ENCODE results near the gene VTI1A.

Gene VTI1A

DNA sequence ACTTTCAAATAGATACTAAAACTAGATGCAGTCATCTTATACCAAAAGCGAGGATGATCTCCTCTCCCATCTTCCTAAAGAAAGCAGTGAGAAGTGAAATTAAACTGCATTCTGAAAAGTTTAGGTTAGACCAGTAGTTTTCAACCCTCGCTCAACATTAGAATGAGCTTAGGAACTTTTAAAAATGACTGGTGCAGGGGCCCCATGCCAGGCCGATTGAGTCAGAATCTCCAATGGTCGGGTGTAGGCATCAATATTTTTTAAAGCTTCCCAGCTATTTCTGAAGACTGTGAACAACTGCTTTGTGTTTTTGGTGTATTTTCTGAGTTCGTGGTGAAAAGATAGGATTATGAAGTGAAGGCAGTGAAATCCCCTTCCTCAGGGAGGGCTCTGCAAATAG is 146.0 kb downstream of the VTI1A start:
- Histone ChIP-seq H3K36me3 (ENCODE audit: insufficient read depth, low read length) (no peaks in the 10 kb centered on the region), H3K27me3 (ENCODE audit: insufficient read depth, low read length) (no peaks in the 10 kb centered on the region), H2AFZ (ENCODE audit: low read depth, low read length) (no peak overlapping the region), H3K9me3 (ENCODE audit: low read length) (no peaks in the 10 kb centered on the region), H3K4me1 (ENCODE audit: insufficient read depth, low read length) (peaks cover 4% of the 10 kb centered on the region), H3K4me3 (ENCODE audit: low read length) (no peak overlapping the region)

DNA sequence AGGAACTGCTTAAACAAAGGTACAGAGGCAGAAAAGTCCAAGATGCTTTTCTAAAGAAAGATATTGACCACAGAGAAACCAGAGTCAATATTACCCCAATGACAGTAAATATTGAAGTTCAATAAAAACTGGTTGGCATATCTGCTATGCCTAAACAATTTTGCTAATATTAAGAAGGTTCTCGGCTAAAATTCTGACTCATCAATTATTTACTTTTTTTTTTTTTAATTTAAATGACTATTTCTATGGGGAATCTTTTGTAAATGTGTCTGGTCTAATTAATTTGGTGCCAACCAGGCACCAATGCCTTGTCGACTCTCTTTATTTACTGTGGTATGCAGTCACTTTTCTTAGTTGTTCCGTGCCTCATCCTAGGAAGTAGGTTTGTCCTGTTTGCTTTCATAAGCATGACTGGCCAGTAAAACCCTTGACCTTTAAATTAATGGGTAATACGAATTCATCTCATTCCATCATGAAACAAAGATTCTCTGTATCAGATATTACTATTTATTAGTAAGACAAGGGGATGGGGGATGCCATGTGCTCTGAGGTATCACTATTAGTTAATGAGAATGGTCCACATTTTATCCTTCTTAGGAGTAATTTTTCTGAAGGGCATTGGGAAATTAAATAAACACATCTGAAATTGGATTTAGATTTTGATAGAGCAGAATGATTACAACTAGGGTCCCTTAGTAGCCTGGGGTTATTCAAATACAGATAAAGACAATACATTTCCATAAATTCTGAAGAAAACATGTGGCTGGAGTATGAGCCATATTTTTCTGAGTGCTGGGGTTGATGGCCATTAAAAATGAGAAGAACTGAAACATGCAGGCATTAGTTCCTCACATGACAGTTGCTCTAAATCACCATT is 154.4 kb downstream of the VTI1A start:
- H3K9me3 ChIP-seq (ENCODE audit: low read length) = no peaks in the 10 kb centered on the region
- no peaks in the 10 kb centered on the region for H3K36me3 ChIP-seq (ENCODE audit: insufficient read depth, low read length)
- no peaks in the 10 kb centered on the region for H3K4me1 ChIP-seq (ENCODE audit: insufficient read depth, low read length)
- H3K4me3 ChIP-seq (ENCODE audit: low read length) = no peak overlapping the region
- no peak overlapping the region for H2AFZ ChIP-seq (ENCODE audit: low read depth, low read length)
- H3K27me3 ChIP-seq (ENCODE audit: insufficient read depth, low read length) = no peaks in the 10 kb centered on the region

- Histone ChIP-seq H3K9me3 (ENCODE audit: low read length) (no peaks in the 10 kb centered on the region), H3K4me3 (ENCODE audit: low read length) (no peak overlapping the region), H3K4me1 (ENCODE audit: insufficient read depth, low read length) (no peaks in the 10 kb centered on the region), H3K36me3 (ENCODE audit: insufficient read depth, low read length) (no peaks in the 10 kb centered on the region), H2AFZ (ENCODE audit: low read depth, low read length) (no peak overlapping the region), H3K27me3 (ENCODE audit: insufficient read depth, low read length) (no peaks in the 10 kb centered on the region)
Measured at GRCh38 chr10:112603062-112603461, 156.0 kb downstream of the VTI1A start.

GRCh38 chr10:112605063-112605462 is 158.0 kb downstream of the VTI1A start:
- H3K27me3 ChIP-seq (ENCODE audit: insufficient read depth, low read length) = no peaks in the 10 kb centered on the region
- no peaks in the 10 kb centered on the region for H3K36me3 ChIP-seq (ENCODE audit: insufficient read depth, low read length)
- no peaks in the 10 kb centered on the region for H3K4me1 ChIP-seq (ENCODE audit: insufficient read depth, low read length)
- H3K4me3 ChIP-seq (ENCODE audit: low read length) = no peak overlapping the region
- H2AFZ ChIP-seq (ENCODE audit: low read depth, low read length) = no peak overlapping the region
- H3K9me3 ChIP-seq (ENCODE audit: low read length) = no peaks in the 10 kb centered on the region

DNA sequence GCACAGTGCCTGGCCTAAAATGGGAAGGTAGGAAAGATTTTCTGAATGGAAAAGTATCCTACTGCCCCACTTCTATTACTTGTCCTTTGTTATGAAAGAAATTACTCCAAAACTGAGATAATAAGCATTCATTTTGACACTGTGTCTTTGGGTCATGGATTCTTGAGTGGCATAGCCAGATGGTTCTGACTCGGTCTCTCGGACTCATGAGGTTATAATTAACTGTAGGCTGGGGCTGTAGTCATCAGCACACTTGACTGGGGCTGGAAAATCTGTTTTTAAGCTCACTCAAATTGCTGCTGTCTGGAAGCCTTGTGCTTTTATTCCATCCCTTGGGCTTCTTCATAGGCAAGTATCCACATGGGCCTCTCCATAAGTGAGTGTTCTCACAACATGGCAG is 160.5 kb downstream of the VTI1A start:
- Histone ChIP-seq H3K9me3 (ENCODE audit: low read length) (no peaks in the 10 kb centered on the region), H3K4me3 (ENCODE audit: low read length) (no peak overlapping the region), H2AFZ (ENCODE audit: low read depth, low read length) (no peak overlapping the region), H3K4me1 (ENCODE audit: insufficient read depth, low read length) (no peaks in the 10 kb centered on the region), H3K27me3 (ENCODE audit: insufficient read depth, low read length) (no peaks in the 10 kb centered on the region), H3K36me3 (ENCODE audit: insufficient read depth, low read length) (no peaks in the 10 kb centered on the region)

GRCh38 chr10:112613620-112614019 is 166.6 kb downstream of the VTI1A start:
- Histone ChIP-seq H3K36me3 (ENCODE audit: insufficient read depth, low read length) (no peaks in the 10 kb centered on the region), H2AFZ (ENCODE audit: low read depth, low read length) (no peak overlapping the region), H3K4me1 (ENCODE audit: insufficient read depth, low read length) (no peaks in the 10 kb centered on the region), H3K9me3 (ENCODE audit: low read length) (no peaks in the 10 kb centered on the region), H3K4me3 (ENCODE audit: low read length) (no peak overlapping the region), H3K27me3 (ENCODE audit: insufficient read depth, low read length) (no peaks in the 10 kb centered on the region)

DNA sequence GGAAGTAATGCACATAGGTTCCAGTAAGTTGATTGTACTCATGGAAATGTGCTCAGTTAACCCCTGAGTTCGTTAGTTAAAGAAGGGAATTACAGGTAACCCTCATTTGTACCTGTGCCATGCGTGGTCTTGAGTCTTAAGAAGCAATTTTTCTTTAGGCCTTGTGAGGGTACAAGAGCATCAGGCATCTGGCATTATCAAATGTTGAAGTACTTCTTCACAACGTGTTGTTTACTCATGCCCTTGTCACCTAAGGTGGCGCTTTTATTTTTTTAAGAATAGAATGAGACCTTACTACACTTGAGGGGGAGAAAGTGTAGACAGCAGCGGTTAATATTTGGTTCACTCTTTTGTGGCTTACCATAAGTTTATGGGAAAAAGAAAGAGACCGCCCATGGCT is 167.1 kb downstream of the VTI1A start:
- Histone ChIP-seq H3K27me3 (ENCODE audit: insufficient read depth, low read length) (no peaks in the 10 kb centered on the region), H3K36me3 (ENCODE audit: insufficient read depth, low read length) (no peaks in the 10 kb centered on the region), H3K9me3 (ENCODE audit: low read length) (no peaks in the 10 kb centered on the region), H3K4me3 (ENCODE audit: low read length) (no peak overlapping the region), H3K4me1 (ENCODE audit: insufficient read depth, low read length) (no peaks in the 10 kb centered on the region), H2AFZ (ENCODE audit: low read depth, low read length) (no peak overlapping the region)

DNA sequence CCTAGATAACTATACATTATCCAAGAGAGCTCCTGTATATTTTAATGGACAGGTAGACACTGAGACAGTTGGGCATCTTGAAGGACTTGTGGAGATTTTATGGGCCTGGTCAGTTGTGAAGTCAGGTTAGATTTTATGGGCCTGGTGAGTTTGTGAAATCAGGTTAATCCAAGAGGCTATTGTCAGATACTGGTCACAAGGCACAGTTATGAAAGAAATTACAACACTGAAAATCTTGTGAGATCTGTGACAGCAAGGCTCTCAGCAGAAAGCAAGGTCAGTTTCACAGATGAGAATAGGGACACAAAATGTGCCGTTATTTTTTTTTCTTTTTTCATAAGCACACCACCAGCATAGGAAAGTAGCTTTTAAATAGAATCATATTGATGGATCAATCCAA is 167.6 kb downstream of the VTI1A start:
- no peaks in the 10 kb centered on the region for H3K27me3 ChIP-seq (ENCODE audit: insufficient read depth, low read length)
- no peaks in the 10 kb centered on the region for H3K36me3 ChIP-seq (ENCODE audit: insufficient read depth, low read length)
- H3K9me3 ChIP-seq (ENCODE audit: low read length) = no peaks in the 10 kb centered on the region
- H3K4me3 ChIP-seq (ENCODE audit: low read length) = no peak overlapping the region
- no peak overlapping the region for H2AFZ ChIP-seq (ENCODE audit: low read depth, low read length)
- H3K4me1 ChIP-seq (ENCODE audit: insufficient read depth, low read length) = no peaks in the 10 kb centered on the region

- Histone ChIP-seq H3K4me3 (ENCODE audit: low read length) (no peak overlapping the region), H3K27me3 (ENCODE audit: insufficient read depth, low read length) (no peaks in the 10 kb centered on the region), H3K9me3 (ENCODE audit: low read length) (no peaks in the 10 kb centered on the region), H2AFZ (ENCODE audit: low read depth, low read length) (no peak overlapping the region), H3K36me3 (ENCODE audit: insufficient read depth, low read length) (no peaks in the 10 kb centered on the region), H3K4me1 (ENCODE audit: insufficient read depth, low read length) (no peaks in the 10 kb centered on the region)
Measured at GRCh38 chr10:112615269-112615668, 168.3 kb downstream of the VTI1A start.

- Histone ChIP-seq H3K36me3 (ENCODE audit: insufficient read depth, low read length) (no peaks in the 10 kb centered on the region), H3K4me1 (ENCODE audit: insufficient read depth, low read length) (no peaks in the 10 kb centered on the region), H3K9me3 (ENCODE audit: low read length) (peaks cover 2% of the 10 kb centered on the region), H2AFZ (ENCODE audit: low read depth, low read length) (no peak overlapping the region), H3K27me3 (ENCODE audit: insufficient read depth, low read length) (no peaks in the 10 kb centered on the region), H3K4me3 (ENCODE audit: low read length) (no peak overlapping the region)
Measured at GRCh38 chr10:112616647-112617046, 169.6 kb downstream of the VTI1A start.

- Histone ChIP-seq H3K36me3 (ENCODE audit: insufficient read depth, low read length) (no peaks in the 10 kb centered on the region), H3K9me3 (ENCODE audit: low read length) (peaks cover 2% of the 10 kb centered on the region), H3K4me1 (ENCODE audit: insufficient read depth, low read length) (peaks cover 5% of the 10 kb centered on the region), H3K4me3 (ENCODE audit: low read length) (no peak overlapping the region), H3K27me3 (ENCODE audit: insufficient read depth, low read length) (no peaks in the 10 kb centered on the region), H2AFZ (ENCODE audit: low read depth, low read length) (no peak overlapping the region)
Measured at GRCh38 chr10:112618814-112619213, 171.8 kb downstream of the VTI1A start.

DNA sequence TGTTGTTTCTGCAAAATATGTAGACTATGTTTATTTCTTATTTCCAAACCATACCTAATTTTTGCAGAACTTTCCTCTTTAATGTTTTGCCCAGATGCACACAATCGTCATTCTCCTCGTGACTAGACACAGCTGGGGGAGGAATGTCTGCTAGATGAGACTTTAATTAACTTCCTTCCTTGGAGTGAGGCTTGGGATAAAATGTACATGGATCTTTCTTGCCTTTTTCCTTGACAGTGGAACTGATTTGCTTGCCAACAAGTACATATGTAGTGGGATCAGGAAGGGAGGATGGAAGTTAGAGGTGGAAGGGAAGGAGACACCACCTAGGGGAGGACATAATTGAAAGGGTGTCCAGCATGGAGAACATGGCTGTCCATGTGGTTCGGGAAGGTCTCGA is 172.5 kb downstream of the VTI1A start:
- no peaks in the 10 kb centered on the region for H3K36me3 ChIP-seq (ENCODE audit: insufficient read depth, low read length)
- H3K9me3 ChIP-seq (ENCODE audit: low read length) = peaks cover 2% of the 10 kb centered on the region

DNA sequence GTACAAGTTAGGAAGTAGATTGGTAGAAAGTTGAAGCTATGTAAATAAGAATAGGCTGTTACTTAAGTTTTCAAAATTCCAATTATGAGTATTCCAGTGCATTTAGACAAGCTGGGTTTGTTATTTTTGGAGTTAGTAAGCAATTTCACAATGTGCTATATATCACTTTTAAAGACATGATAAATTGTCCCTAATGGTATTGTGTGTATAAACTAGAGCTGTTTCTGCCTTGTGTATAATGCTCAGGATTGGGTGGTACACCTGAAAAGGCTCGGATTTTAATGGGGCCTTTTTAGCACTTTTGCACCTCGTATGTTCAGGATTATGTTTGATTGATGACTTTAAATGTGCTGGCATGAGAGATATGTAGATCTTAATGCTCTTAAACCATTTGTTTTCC is 175.8 kb downstream of the VTI1A start:
- peaks cover 8% of the 10 kb centered on the region for H3K4me1 ChIP-seq (ENCODE audit: insufficient read depth, low read length)
- peaks cover 2% of the 10 kb centered on the region for H3K9me3 ChIP-seq (ENCODE audit: low read length)
- no peak overlapping the region for H3K4me3 ChIP-seq (ENCODE audit: low read length)
- H3K36me3 ChIP-seq (ENCODE audit: insufficient read depth, low read length) = no peaks in the 10 kb centered on the region
- no peak overlapping the region for H2AFZ ChIP-seq (ENCODE audit: low read depth, low read length)
- H3K27me3 ChIP-seq (ENCODE audit: insufficient read depth, low read length) = no peaks in the 10 kb centered on the region

More for the DNA sequence above, 172.5 kb downstream of the VTI1A start:
- Histone ChIP-seq H3K27me3 (ENCODE audit: insufficient read depth, low read length) (no peaks in the 10 kb centered on the region), H2AFZ (ENCODE audit: low read depth, low read length) (no peak overlapping the region), H3K4me1 (ENCODE audit: insufficient read depth, low read length) (peaks cover 8% of the 10 kb centered on the region), H3K4me3 (ENCODE audit: low read length) (no peak overlapping the region)

DNA sequence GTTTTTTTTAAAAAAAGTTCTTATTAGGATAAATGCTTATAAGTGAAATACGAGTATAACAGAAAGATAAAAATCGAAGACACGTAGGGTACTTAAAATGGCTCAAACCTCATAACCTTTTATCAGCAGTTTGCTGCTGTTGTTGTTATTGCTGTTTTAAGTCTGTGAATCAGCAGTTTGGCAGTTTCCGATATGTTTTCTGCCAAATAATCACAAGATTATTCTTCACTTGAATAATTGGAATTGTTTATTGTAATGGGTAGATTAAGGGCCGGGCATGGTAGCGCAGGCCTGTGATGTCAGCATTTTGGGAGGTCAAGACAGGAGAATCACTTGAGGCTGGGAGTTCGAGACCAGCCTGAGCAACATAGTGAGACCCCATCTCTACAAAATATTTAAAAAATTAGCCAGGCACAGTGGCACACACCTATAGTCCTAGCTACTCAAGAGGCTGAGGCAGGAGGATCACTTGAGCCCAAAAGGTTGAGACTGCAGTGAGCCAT is 177.6 kb downstream of the VTI1A start:
- Histone ChIP-seq H3K27me3 (ENCODE audit: insufficient read depth, low read length) (no peaks in the 10 kb centered on the region), H3K4me3 (ENCODE audit: low read length) (no peak overlapping the region), H2AFZ (ENCODE audit: low read depth, low read length) (no peak overlapping the region), H3K9me3 (ENCODE audit: low read length) (peaks cover 2% of the 10 kb centered on the region), H3K4me1 (ENCODE audit: insufficient read depth, low read length) (peaks cover 8% of the 10 kb centered on the region), H3K36me3 (ENCODE audit: insufficient read depth, low read length) (no peaks in the 10 kb centered on the region)

Measured in neuron (in vitro differentiated cells).